PC-3 (cell line): ENCODE results near the gene TRIM37.

Experiments used
- EZH2 ChIP-seq: fragments of 300-600 bp; sonication (generic); IDR thresholded peaks from one replicate; pipeline ENCODE4 v1.6.1; 2017; ENCODE audit warnings: antibody characterized with exemption, mild to moderate bottlenecking, low read length; ENCODE audit not compliant: unreplicated experiment
- TF ChIP-seq, protein P1 (sequence below): fragments of 300-600 bp; sonication (generic); conservative IDR thresholded peaks from 2 replicates; pipeline ENCODE4 v1.5.1; 2017; ENCODE audit warnings: antibody characterized with exemption, low read depth, mild to moderate bottlenecking, low read length

DNA sequence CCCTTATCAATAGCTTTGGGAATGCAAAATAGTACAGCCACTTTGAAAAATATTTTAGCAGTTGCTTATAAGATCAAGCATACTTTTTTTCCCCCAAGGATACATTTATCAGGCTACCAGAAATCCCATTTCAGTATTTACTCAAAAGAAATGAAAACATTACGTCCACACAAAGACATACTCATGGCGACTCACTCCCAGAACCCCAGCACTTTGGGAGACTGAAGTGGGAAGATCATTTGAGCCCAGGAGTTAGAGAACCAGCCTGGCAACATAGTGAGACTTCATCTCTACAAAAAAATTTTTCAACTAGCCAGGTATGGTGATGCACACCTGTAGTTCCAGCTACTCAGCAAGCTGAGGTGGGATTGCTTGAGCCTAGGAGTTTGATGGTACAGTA, 42.4 kb upstream of the TRIM37 start:
- TF ChIP-seq, protein P1, sequence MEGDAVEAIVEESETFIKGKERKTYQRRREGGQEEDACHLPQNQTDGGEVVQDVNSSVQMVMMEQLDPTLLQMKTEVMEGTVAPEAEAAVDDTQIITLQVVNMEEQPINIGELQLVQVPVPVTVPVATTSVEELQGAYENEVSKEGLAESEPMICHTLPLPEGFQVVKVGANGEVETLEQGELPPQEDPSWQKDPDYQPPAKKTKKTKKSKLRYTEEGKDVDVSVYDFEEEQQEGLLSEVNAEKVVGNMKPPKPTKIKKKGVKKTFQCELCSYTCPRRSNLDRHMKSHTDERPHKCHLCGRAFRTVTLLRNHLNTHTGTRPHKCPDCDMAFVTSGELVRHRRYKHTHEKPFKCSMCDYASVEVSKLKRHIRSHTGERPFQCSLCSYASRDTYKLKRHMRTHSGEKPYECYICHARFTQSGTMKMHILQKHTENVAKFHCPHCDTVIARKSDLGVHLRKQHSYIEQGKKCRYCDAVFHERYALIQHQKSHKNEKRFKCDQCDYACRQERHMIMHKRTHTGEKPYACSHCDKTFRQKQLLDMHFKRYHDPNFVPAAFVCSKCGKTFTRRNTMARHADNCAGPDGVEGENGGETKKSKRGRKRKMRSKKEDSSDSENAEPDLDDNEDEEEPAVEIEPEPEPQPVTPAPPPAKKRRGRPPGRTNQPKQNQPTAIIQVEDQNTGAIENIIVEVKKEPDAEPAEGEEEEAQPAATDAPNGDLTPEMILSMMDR: no peak
- TF ChIP-seq EZH2: no peak
